GM12878 (cell line): ENCODE measurements around the gene CNTNAP2. TPM values are rescaled to one million over a fixed set of nuclear protein-coding genes. Genes with fewer than 3 reads are reported as not detected.

ENCODE experiments used
- ATAC-seq: fragments of 200-7000 bp; cut with Tn5 transposase; 3 replicates; pipeline ENCODE4 v1.9.1; 2020; ENCODE audit warnings: mild to moderate bottlenecking, moderate library complexity
- BruUV-seq: library from RNA; stranded (reverse); fragments of 400-500 nt; replicated peaks from 2 replicates; lab custom pipeline; 2021; lab: Mats Ljungman, UMichigan
- CTCF ChIA-PET: fragments of 300-600 bp; sonication (Branson Sonifier 250); formaldehyde crosslinking; extraction: SDS; loops from one replicate; lab custom pipeline; 2021; ENCODE audit warnings: inconsistent platforms; lab: Yijun Ruan, JAX
- POLR2A ChIA-PET: fragments of 350-600 bp; formaldehyde crosslinking; extraction: SDS; loops from one replicate; lab custom pipeline; 2021; ENCODE audit warnings: inconsistent platforms; lab: Charles Lee
- RAD21 ChIA-PET: fragments of 300-600 bp; sonication (Branson Sonifier 250); formaldehyde crosslinking; loops from one replicate; lab custom pipeline; 2023; ENCODE audit warnings: antibody characterized with exemption; ENCODE audit not compliant: unreplicated experiment; lab: Charles Lee
- SMC1A ChIA-PET: fragments of 300-600 bp; sonication (Branson Sonifier 250); formaldehyde crosslinking; loops from one replicate; lab custom pipeline; 2023; ENCODE audit not compliant: unreplicated experiment, uncharacterized antibody; lab: Charles Lee
- DNase-seq: peaks from one replicate; pipeline ENCODE4 v3.0.0-alpha.2; 2011; ENCODE audit warnings: low read depth, low spot score
- FAIRE-seq: peaks from 3 replicates; lab custom pipeline; 2011; peaks lifted over from hg19 to GRCh38; lab: Jason Lieb, UNC
- H2AFZ ChIP-seq: 2 replicates; pipeline ENCODE4 v1.6.0; 2011; ENCODE audit warnings: low read depth, low read length, control low read depth; ENCODE audit not compliant: control insufficient read depth
- H3K27ac ChIP-seq: 2 replicates; pipeline ENCODE4 v1.5.1; 2011; ENCODE audit warnings: control low read depth; ENCODE audit not compliant: control insufficient read depth, insufficient read depth
- H3K27me3 ChIP-seq, 2 experiments: replicated peaks in 1 of 2; 2 replicates each; pipeline versions ENCODE4 v1.6.0 to v1.6.1; 2011; ENCODE audit warnings: low read length in 1 of 2; ENCODE audit not compliant: control insufficient read depth in 2 of 2, insufficient read depth in 2 of 2
- H3K36me3 ChIP-seq, 2 experiments: 2 replicates each; pipeline ENCODE4 v1.5.1; 2011; ENCODE audit warnings: low read length in 1 of 2; ENCODE audit not compliant: control insufficient read depth in 2 of 2, insufficient read depth in 2 of 2
- H3K4me1 ChIP-seq: 2 replicates; pipeline ENCODE4 v1.6.1; 2011; ENCODE audit warnings: mild to moderate bottlenecking, low read length, moderate library complexity, mixed read lengths; ENCODE audit not compliant: control insufficient read depth, insufficient read depth
- H3K4me2 ChIP-seq: 2 replicates; pipeline ENCODE4 v1.6.0; 2011; ENCODE audit warnings: control low read depth; ENCODE audit not compliant: control insufficient read depth, insufficient read depth
- H3K4me3 ChIP-seq: fragments of 200-600 bp; sonication (generic); 2 replicates; pipeline ENCODE4 v1.5.1; 2016
- H3K79me2 ChIP-seq: 2 replicates; pipeline ENCODE4 v1.6.0; 2011; ENCODE audit warnings: low read length; ENCODE audit not compliant: control insufficient read depth, insufficient read depth
- H3K9ac ChIP-seq: 2 replicates; pipeline ENCODE4 v1.8.0; 2011; ENCODE audit warnings: low read length, control low read depth, mixed read lengths; ENCODE audit not compliant: control insufficient read depth, insufficient read depth
- H3K9me3 ChIP-seq: replicated peaks from 3 replicates; pipeline ENCODE4 v1.5.1; 2011; ENCODE audit warnings: mild to moderate bottlenecking, low read length; ENCODE audit not compliant: control insufficient read depth, insufficient read depth
- H4K20me1 ChIP-seq: 2 replicates; pipeline ENCODE4 v1.6.0; 2011; ENCODE audit not compliant: control insufficient read depth, insufficient read depth
- ETV6 ChIP-seq, 2 experiments: fragments of 450-650 bp in 1 of 2; IDR thresholded peaks in 1 of 2; conservative IDR thresholded peaks in 1 of 2; 2 replicates each; pipeline ENCODE4 v1.6.1; 2014; ENCODE audit warnings: antibody characterized with exemption in 1 of 2, borderline replicate concordance in 1 of 2, low read depth in 1 of 2, mild to moderate bottlenecking in 1 of 2, moderate library complexity in 1 of 2
- GABPA ChIP-seq: IDR thresholded peaks from 2 replicates; pipeline ENCODE4 v1.6.1; 2014; ENCODE audit warnings: antibody characterized with exemption, low read depth, mild to moderate bottlenecking, inconsistent platforms
- MEF2A ChIP-seq: IDR thresholded peaks from 2 replicates; pipeline ENCODE4 v1.6.1; 2011; ENCODE audit warnings: low read depth, mild to moderate bottlenecking, low read length, moderate library complexity; ENCODE audit not compliant: insufficient read depth
- MYB ChIP-seq: fragments of 150-350 bp; IDR thresholded peaks from 2 replicates; pipeline ENCODE4 v1.6.1; 2014; ENCODE audit warnings: mild to moderate bottlenecking, low read depth, low read length, borderline replicate concordance
- NFXL1 ChIP-seq: fragments of 450-650 bp; IDR thresholded peaks from 2 replicates; pipeline ENCODE4 v1.6.1; 2017; ENCODE audit warnings: antibody characterized with exemption, mild to moderate bottlenecking, borderline replicate concordance
- in situ Hi-C: fragments of 300-500 bp; cut with MboI; formaldehyde crosslinking; loops from 9 replicates; pipeline ENCODE4 v1.14.3; 2018; ENCODE audit warnings: mixed read lengths
- intact Hi-C: fragments of 100-400 bp; cut with micrococcal nuclease; formaldehyde crosslinking; loops from one replicate; pipeline ENCODE4 v1.14.2; 2022; ENCODE audit not compliant: unreplicated experiment
- polyA plus RNA-seq, 11 experiments: library from polyadenylated mRNA; depleted of rRNA in 4 of 11; unstranded in 6 of 11; stranded (reverse) in 5 of 11; fragments of >200 nt; fragmentation: Nextera tagmentation in 4 of 11; fragmentation: Illumina TruSeq in 1 of 11; extraction: Ambion mirVana in 4 of 11; extraction: Trizol in 1 of 11; gene quantifications; 1 replicate in 1 of 11; 2 replicates in 10 of 11; pipeline versions ENCODE4 v1.2.1 to v1.2.3, GENCODE V29; 2011 to 2016; ENCODE audit warnings: inconsistent platforms in 2 of 11, missing spikeins in 2 of 11, low read depth in 1 of 11
- total RNA-seq, 4 experiments: library from RNA; depleted of rRNA in 3 of 4; stranded (reverse); fragments of >200 nt in 3 of 4; fragmentation: Illumina TruSeq in 1 of 4; extraction: Trizol in 1 of 4; gene quantifications; 2 replicates each; pipeline versions ENCODE4 v1.2.1 to v1.2.3, GENCODE V29; 2013 to 2021
- TF ChIP-seq, protein P1 (sequence below): fragments of 450-650 bp; IDR thresholded peaks from 2 replicates; pipeline ENCODE4 v1.6.1; 2017; ENCODE audit warnings: mild to moderate bottlenecking, moderate library complexity
- TF ChIP-seq, protein P2 (sequence below): fragments of 450-650 bp; conservative IDR thresholded peaks from 2 replicates; pipeline ENCODE4 v1.6.1; 2017; ENCODE audit warnings: mild to moderate bottlenecking, moderate library complexity
- TF ChIP-seq, protein P3 (sequence below): IDR thresholded peaks from 2 replicates; pipeline ENCODE4 v1.6.1; 2012; ENCODE audit warnings: mild to moderate bottlenecking, low read depth, low read length
- TF ChIP-seq, protein P4 (sequence below): fragments of 450-650 bp; IDR thresholded peaks from 2 replicates; pipeline ENCODE4 v1.6.1; 2018; ENCODE audit warnings: mild to moderate bottlenecking, low read depth, moderate library complexity; ENCODE audit not compliant: partially characterized antibody

The CNTNAP2 gene
- total and polyA plus RNA-seq, 10 of the 15 experiments (the other 5 are each of a cell fraction or from before 2014, with no cell fraction given) = 0.03 to 0.08 (median 0.03) TPM; not detected in 7

DNA sequence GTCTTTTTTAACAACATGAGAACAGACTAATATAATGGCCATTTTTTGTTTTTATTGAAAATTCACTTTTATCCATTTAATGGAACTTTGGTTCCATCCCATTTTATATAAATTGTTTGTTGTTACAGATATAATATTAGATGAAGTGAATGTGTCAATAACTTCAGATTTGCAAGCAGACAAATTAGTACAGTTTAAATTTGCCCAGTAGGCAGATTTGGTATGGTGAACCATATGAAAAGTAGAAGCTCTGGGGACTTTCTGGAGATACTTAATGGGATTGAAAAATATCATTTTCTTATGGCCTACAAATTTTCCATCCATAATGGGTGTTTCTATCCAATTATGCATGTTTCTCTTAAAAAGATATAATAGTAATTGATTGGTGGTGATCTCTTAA is 1277.7 kb downstream of the CNTNAP2 start:
- BruUV-seq = no TSS peak
- no peaks in the 10 kb centered on the region for H3K27me3 ChIP-seq
- no peak overlapping the region for H3K27ac ChIP-seq
- H3K4me3 ChIP-seq = no peak overlapping the region
- H2AFZ ChIP-seq = no peak overlapping the region
- ChIA-PET SMC1A (no interaction called here), CTCF (no interaction called here), POLR2A (no interaction called here), RAD21 (no interaction called here)
- H3K9me3 ChIP-seq = no peaks in the 10 kb centered on the region
- FAIRE-seq = no peak
- no peaks in the 10 kb centered on the region for H3K4me1 ChIP-seq
- H4K20me1 ChIP-seq = no peaks in the 10 kb centered on the region
- in situ Hi-C loops (no loop called here), intact Hi-C loops (no loop called here)
- DNase-seq = no peak
- H3K4me2 ChIP-seq = no peak overlapping the region
- no peaks in the 10 kb centered on the region for H3K79me2 ChIP-seq
- no peaks in the 10 kb centered on the region for H3K36me3 ChIP-seq
- no peak for ATAC-seq
- no peak overlapping the region for H3K9ac ChIP-seq
- TF ChIP-seq NFXL1 (no peak), MEF2A (no peak), GABPA (no peak), ETV6 (conservative IDR thresholded peaks at IDR 0.05 in 1 of 2, IDR thresholded peaks at IDR 0.05 in 1 of 2; ENCODE audit: borderline replicate concordance in 1 of 2, low read depth in 1 of 2) (no peak), MYB (no peak)
- TF ChIP-seq, protein P1, sequence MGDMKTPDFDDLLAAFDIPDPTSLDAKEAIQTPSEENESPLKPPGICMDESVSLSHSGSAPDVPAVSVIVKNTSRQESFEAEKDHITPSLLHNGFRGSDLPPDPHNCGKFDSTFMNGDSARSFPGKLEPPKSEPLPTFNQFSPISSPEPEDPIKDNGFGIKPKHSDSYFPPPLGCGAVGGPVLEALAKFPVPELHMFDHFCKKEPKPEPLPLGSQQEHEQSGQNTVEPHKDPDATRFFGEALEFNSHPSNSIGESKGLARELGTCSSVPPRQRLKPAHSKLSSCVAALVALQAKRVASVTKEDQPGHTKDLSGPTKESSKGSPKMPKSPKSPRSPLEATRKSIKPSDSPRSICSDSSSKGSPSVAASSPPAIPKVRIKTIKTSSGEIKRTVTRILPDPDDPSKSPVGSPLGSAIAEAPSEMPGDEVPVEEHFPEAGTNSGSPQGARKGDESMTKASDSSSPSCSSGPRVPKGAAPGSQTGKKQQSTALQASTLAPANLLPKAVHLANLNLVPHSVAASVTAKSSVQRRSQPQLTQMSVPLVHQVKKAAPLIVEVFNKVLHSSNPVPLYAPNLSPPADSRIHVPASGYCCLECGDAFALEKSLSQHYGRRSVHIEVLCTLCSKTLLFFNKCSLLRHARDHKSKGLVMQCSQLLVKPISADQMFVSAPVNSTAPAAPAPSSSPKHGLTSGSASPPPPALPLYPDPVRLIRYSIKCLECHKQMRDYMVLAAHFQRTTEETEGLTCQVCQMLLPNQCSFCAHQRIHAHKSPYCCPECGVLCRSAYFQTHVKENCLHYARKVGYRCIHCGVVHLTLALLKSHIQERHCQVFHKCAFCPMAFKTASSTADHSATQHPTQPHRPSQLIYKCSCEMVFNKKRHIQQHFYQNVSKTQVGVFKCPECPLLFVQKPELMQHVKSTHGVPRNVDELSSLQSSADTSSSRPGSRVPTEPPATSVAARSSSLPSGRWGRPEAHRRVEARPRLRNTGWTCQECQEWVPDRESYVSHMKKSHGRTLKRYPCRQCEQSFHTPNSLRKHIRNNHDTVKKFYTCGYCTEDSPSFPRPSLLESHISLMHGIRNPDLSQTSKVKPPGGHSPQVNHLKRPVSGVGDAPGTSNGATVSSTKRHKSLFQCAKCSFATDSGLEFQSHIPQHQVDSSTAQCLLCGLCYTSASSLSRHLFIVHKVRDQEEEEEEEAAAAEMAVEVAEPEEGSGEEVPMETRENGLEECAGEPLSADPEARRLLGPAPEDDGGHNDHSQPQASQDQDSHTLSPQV = no peak
- TF ChIP-seq, protein P2, sequence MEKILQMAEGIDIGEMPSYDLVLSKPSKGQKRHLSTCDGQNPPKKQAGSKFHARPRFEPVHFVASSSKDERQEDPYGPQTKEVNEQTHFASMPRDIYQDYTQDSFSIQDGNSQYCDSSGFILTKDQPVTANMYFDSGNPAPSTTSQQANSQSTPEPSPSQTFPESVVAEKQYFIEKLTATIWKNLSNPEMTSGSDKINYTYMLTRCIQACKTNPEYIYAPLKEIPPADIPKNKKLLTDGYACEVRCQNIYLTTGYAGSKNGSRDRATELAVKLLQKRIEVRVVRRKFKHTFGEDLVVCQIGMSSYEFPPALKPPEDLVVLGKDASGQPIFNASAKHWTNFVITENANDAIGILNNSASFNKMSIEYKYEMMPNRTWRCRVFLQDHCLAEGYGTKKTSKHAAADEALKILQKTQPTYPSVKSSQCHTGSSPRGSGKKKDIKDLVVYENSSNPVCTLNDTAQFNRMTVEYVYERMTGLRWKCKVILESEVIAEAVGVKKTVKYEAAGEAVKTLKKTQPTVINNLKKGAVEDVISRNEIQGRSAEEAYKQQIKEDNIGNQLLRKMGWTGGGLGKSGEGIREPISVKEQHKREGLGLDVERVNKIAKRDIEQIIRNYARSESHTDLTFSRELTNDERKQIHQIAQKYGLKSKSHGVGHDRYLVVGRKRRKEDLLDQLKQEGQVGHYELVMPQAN = no peak
- TF ChIP-seq, protein P3, sequence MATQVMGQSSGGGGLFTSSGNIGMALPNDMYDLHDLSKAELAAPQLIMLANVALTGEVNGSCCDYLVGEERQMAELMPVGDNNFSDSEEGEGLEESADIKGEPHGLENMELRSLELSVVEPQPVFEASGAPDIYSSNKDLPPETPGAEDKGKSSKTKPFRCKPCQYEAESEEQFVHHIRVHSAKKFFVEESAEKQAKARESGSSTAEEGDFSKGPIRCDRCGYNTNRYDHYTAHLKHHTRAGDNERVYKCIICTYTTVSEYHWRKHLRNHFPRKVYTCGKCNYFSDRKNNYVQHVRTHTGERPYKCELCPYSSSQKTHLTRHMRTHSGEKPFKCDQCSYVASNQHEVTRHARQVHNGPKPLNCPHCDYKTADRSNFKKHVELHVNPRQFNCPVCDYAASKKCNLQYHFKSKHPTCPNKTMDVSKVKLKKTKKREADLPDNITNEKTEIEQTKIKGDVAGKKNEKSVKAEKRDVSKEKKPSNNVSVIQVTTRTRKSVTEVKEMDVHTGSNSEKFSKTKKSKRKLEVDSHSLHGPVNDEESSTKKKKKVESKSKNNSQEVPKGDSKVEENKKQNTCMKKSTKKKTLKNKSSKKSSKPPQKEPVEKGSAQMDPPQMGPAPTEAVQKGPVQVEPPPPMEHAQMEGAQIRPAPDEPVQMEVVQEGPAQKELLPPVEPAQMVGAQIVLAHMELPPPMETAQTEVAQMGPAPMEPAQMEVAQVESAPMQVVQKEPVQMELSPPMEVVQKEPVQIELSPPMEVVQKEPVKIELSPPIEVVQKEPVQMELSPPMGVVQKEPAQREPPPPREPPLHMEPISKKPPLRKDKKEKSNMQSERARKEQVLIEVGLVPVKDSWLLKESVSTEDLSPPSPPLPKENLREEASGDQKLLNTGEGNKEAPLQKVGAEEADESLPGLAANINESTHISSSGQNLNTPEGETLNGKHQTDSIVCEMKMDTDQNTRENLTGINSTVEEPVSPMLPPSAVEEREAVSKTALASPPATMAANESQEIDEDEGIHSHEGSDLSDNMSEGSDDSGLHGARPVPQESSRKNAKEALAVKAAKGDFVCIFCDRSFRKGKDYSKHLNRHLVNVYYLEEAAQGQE = no peak
- TF ChIP-seq, protein P4, sequence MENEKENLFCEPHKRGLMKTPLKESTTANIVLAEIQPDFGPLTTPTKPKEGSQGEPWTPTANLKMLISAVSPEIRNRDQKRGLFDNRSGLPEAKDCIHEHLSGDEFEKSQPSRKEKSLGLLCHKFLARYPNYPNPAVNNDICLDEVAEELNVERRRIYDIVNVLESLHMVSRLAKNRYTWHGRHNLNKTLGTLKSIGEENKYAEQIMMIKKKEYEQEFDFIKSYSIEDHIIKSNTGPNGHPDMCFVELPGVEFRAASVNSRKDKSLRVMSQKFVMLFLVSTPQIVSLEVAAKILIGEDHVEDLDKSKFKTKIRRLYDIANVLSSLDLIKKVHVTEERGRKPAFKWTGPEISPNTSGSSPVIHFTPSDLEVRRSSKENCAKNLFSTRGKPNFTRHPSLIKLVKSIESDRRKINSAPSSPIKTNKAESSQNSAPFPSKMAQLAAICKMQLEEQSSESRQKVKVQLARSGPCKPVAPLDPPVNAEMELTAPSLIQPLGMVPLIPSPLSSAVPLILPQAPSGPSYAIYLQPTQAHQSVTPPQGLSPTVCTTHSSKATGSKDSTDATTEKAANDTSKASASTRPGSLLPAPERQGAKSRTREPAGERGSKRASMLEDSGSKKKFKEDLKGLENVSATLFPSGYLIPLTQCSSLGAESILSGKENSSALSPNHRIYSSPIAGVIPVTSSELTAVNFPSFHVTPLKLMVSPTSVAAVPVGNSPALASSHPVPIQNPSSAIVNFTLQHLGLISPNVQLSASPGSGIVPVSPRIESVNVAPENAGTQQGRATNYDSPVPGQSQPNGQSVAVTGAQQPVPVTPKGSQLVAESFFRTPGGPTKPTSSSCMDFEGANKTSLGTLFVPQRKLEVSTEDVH = no peak
